Activated B cell treated with CpG ODN at 0.5 μM for 24 hours (primary cell): ENCODE results near the gene TSPO2. TPM values are rescaled to one million over a fixed set of nuclear protein-coding genes. Genes with fewer than 3 reads are reported as not detected.

Source experiments
- ATAC-seq: fragments of 200-7000 bp; cut with Tn5 transposase; one replicate; pipeline ENCODE4 v1.10.0; 2021; ENCODE audit warnings: low read depth, mild to moderate bottlenecking, moderate library complexity
- CTCF ChIA-PET: fragments of 350-600 bp; sonication (Branson Sonifier 250); formaldehyde crosslinking; loops from one replicate; lab custom pipeline; 2021; ENCODE audit warnings: antibody characterized with exemption; lab: Charles Lee
- POLR2A ChIA-PET: fragments of 350-600 bp; sonication (Branson Sonifier 250); formaldehyde crosslinking; loops from one replicate; lab custom pipeline; 2021; ENCODE audit warnings: antibody characterized with exemption; lab: Charles Lee
- DNase-seq: peaks from one replicate; pipeline ENCODE4 v3.0.0; 2022
- H3K27ac Mint-ChIP-seq: one replicate; pipeline ENCODE4 v1.8.0; 2020; ENCODE audit warnings: mixed read lengths
- H3K27me3 Mint-ChIP-seq: one replicate; pipeline ENCODE4 v1.8.0; 2021; ENCODE audit warnings: mixed read lengths
- H3K36me3 Mint-ChIP-seq: one replicate; pipeline ENCODE4 v1.8.0; 2021; ENCODE audit warnings: low read depth, mixed read lengths
- H3K4me1 Mint-ChIP-seq: one replicate; pipeline ENCODE4 v1.8.0; 2021; ENCODE audit warnings: mixed read lengths
- H3K4me3 Mint-ChIP-seq: one replicate; pipeline ENCODE4 v1.8.0; 2020; ENCODE audit warnings: mild to moderate bottlenecking, mixed read lengths
- H3K9me3 Mint-ChIP-seq: one replicate; pipeline ENCODE4 v1.8.0; 2020; ENCODE audit warnings: mixed read lengths
- intact Hi-C: fragments of 100-400 bp; cut with micrococcal nuclease; formaldehyde crosslinking; loops from one replicate; pipeline ENCODE4 v1.15.1; 2024
- total RNA-seq: library from RNA; stranded (reverse); gene quantifications from 2 replicates; pipeline ENCODE4 v1.2.3, GENCODE V29; 2022
- TF ChIP-seq, protein P1 (sequence below): fragments of 200-600 bp; IDR thresholded peaks from one replicate; pipeline ENCODE4 v1.8.0; 2022; ENCODE audit warnings: antibody characterized with exemption, mild to moderate bottlenecking

Gene TSPO2
- total RNA-seq, 1 donor from 2014 or later: not detected

DNA sequence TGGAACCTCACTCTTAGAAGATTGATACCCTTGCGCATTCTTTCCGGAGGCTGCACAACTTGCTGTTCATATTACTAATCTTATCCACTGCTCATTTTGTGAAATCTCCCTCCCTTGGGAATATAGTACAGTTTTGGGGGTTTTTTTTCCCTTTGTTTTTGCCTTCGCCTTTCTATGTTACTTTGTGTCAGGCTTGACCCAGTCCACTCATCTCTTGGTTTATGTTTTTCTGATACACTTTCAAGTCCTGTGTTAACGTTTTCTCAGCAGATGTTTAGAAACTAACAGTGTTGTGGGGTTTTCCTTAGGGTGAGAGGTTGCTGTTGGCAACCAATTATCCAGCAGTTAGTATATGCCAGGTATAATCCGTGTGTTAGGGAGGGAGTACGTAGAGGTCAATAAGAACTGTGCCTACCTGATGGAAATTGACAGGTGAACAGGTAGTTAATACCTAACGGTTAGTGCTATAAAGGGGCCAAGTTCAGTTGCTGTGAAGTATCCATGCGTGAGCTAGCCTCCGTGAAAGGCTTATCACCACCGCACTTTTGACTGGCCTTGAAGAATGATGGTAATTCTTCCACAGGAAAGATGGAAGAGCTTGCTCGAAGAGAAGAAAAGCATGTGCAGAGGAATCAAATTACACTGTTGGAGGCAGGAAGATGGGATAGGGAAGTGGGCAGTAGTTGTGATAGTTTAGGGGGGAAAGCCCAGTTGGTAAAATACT is 31.9 kb downstream of the TSPO2 start:
- ATAC-seq (no peak), DNase-seq (no peak)
- Mint-ChIP-seq H3K9me3 (no peaks in the 10 kb centered on the region), H3K27me3 (no peaks in the 10 kb centered on the region), H3K27ac (peak overlapping the region; percentile 93), H3K36me3 (peaks cover 48% of the 10 kb centered on the region), H3K4me1 (peaks cover 53% of the 10 kb centered on the region), H3K4me3 (peak overlapping the region; percentile 96)
- TF ChIP-seq, protein P1, sequence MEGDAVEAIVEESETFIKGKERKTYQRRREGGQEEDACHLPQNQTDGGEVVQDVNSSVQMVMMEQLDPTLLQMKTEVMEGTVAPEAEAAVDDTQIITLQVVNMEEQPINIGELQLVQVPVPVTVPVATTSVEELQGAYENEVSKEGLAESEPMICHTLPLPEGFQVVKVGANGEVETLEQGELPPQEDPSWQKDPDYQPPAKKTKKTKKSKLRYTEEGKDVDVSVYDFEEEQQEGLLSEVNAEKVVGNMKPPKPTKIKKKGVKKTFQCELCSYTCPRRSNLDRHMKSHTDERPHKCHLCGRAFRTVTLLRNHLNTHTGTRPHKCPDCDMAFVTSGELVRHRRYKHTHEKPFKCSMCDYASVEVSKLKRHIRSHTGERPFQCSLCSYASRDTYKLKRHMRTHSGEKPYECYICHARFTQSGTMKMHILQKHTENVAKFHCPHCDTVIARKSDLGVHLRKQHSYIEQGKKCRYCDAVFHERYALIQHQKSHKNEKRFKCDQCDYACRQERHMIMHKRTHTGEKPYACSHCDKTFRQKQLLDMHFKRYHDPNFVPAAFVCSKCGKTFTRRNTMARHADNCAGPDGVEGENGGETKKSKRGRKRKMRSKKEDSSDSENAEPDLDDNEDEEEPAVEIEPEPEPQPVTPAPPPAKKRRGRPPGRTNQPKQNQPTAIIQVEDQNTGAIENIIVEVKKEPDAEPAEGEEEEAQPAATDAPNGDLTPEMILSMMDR: no peak
- POLR2A ChIA-PET: interaction anchor here (0.6 kb wide), 2 partner anchors 232 to 950 kb away, joined by 4 to 6 read pairs; no protein-coding TSS in a partner anchor
- intact Hi-C loops: loop anchor here (1.0 to 10.0 kb wide), 8 partner anchors 109 to 1959 kb away; partner anchors contain the start of genes FOXP4, SAYSD1, TBCC and TOMM6
- CTCF ChIA-PET: interaction anchor here (1.2 kb wide), 1 partner anchor 204 kb away, joined by 4 read pairs; no protein-coding TSS in a partner anchor

DNA sequence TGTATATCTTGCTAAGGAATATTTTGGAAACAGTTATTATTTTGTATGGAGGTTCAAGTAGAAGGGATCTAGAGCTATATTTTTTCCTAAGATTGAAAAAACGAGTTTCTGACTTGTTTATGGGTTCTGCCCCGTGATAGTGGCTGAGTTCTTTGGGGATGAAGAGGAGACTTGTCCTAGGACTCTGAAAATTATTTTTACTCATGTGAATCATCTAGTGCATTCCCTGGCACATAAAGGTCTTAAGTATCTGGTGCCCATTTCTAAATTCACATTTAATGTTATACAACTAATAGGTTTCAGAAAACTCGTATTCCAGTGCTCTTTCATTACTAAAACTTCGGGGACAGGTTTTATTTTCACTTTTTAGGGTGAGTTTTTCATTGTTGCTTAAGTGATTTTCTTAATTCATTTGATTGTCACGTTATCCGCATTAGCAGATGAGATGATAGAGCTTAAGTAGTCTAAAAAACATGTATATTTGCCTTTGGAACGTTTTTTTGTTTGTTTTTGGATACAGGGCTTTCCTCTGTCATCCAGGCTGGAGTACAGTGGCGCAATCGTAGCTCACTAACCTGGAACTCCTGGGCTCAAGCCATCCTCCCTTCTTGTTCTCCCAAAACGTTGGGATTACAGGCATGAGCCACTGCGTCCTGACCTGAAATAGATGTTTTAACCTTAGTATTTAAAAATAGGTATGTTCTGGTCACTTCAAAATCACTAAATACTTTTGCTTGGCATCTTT is 32.6 kb downstream of the TSPO2 start:
- intact Hi-C loops: loop anchor here (5.0 to 10.0 kb wide), 3 partner anchors 472 to 1670 kb away; partner anchors contain the start of genes FOXP4, TBCC and TOMM6
- peaks cover 60% of the 10 kb centered on the region for H3K4me1 Mint-ChIP-seq

DNA sequence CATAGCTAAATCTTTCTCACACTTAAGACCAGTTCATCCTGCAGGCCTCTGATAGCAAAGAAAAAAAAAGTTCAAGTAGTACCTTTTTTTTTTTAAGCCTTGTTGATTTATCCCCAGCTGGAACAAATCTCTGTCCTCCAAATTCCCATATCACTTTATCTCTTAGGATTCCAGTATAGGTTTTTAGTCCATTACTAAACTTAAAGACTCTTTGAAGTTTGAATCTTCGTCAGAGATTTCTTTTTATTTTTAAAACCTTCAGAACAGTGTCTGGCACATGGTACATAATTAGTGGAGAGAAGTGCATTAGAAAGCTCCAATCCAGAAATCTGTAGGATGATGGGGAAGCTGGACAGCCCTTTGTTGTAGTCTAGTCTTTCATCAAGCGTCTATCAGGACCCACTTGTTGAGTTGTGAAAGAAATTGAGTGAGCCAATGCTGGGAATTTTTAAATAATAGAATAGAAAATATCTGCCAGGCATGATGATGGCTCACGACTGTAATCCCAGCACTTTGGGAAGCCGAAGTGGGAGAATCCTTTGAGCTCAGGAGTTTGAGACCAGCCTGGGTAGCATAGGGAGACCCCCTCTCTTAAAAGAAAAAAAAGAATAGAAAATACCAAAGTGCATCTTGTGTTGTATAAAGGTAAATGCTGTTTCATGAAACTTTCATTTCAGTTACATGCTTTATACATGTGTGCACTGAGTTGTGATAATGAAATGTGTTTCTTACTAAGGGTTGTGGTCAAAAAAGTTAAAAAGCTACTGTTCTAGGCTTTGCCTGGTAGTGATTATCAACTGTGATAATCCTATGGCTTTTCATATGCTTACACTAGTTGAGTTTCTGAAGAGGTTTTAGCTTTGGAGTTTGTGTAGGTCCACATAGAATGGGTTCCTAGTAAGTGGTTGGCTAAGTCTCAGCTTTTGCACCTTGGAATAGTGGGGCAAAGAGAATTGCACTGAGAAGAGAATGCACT is 33.7 kb downstream of the TSPO2 start:
- Mint-ChIP-seq H3K9me3 (no peaks in the 10 kb centered on the region), H3K4me3 (peak overlapping the region; percentile 96), H3K4me1 (peaks cover 66% of the 10 kb centered on the region), H3K27me3 (no peaks in the 10 kb centered on the region), H3K36me3 (peaks cover 53% of the 10 kb centered on the region), H3K27ac (no peak overlapping the region)
- intact Hi-C loops: loop anchor here (10.0 kb wide), 1 partner anchor 1669 kb away; the partner anchor contains the start of gene TBCC
- POLR2A ChIA-PET: no interaction called here
- DNase-seq (no peak), ATAC-seq (no peak)
- CTCF ChIA-PET: interaction anchor here (1.2 kb wide), 2 partner anchors 106 to 202 kb away, joined by 3 to 4 read pairs; no protein-coding TSS in a partner anchor
- TF ChIP-seq, protein P1: no peak

More for the DNA sequence above, 32.6 kb downstream of the TSPO2 start:
- Mint-ChIP-seq H3K27me3 (no peaks in the 10 kb centered on the region), H3K36me3 (peaks cover 49% of the 10 kb centered on the region), H3K9me3 (no peaks in the 10 kb centered on the region), H3K27ac (peak overlapping the region; percentile 93), H3K4me3 (peak overlapping the region; percentile 96)
- POLR2A ChIA-PET: interaction anchor here (0.6 kb wide), 1 partner anchor 231 kb away, joined by 6 read pairs; no protein-coding TSS in a partner anchor
- no peak for DNase-seq
- no peak for ATAC-seq
- CTCF ChIA-PET: interaction anchor here (1.2 kb wide), 1 partner anchor 204 kb away, joined by 4 read pairs; no protein-coding TSS in a partner anchor
- TF ChIP-seq, protein P1: no peak

DNA sequence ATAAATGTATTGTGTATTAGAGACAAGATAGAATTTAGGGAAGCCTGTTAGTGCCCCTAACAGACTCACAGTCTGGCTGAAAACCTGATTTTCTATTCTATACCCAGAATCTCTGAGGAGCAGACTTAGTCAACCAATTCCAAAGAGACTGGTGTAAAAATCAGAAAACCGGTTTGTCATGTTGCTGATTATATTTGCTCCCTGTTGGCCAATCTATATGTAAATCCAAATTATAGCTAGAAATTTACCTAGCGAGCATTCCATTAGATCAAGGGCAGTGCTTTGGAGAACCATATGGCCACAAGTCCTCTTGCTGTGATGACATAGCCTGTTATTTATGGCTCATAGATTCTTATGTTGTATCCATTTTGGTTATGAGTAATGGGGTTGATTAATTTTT is 35.3 kb downstream of the TSPO2 start:
- TF ChIP-seq, protein P1: no peak
- Mint-ChIP-seq H3K27me3 (no peaks in the 10 kb centered on the region), H3K4me3 (no peak overlapping the region), H3K36me3 (peaks cover 56% of the 10 kb centered on the region), H3K9me3 (no peaks in the 10 kb centered on the region), H3K27ac (no peak overlapping the region), H3K4me1 (peaks cover 63% of the 10 kb centered on the region)
- no peak for ATAC-seq
- intact Hi-C loops: loop anchor here (10.0 kb wide), 1 partner anchor 1667 kb away; the partner anchor contains the start of gene TBCC
- CTCF ChIA-PET: no interaction called here
- POLR2A ChIA-PET: no interaction called here
- DNase-seq: no peak
